ENCODE results near the gene GBF1. TPM values are rescaled to one million over a fixed set of nuclear protein-coding genes. Genes with fewer than 3 reads are reported as not detected.

The GBF1 gene
- polyA plus RNA-seq, 1 donor (not counting 4 experiments of a cell fraction or from before 2014, with no cell fraction given), result 17.4 TPM

DNA sequence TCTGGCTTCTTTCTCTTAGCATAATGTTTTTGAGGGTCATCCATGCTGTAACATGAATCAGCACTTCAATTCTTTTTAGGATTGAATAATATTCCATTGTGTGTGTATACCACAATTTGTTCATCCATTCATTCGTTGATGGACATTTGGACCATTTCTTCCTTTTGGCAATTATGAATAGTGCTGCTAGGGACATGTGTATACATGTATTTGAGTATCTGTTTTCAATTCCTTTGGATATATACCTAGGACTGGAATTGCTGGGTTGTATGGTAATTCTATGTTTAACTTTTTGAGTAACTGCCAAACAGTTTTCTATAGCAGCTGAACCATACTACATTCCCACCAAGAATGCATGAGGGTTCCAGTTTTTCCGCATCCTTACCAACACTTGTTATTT lies 39.2 kb downstream of the GBF1 start:
- FAIRE-seq (no peak), DNase-seq (ENCODE audit: low read depth, low spot score) (no peak)
- H3K9me3 ChIP-seq (ENCODE audit: control insufficient read depth, low read depth, low read length), result no peaks in the 10 kb centered on the region
- peak overlapping the region; percentile 62 for H3K27ac ChIP-seq (ENCODE audit: control insufficient read depth, insufficient read depth, low read length)
- H3K79me2 ChIP-seq (ENCODE audit: control insufficient read depth, insufficient read depth, low read length), result peaks cover 58% of the 10 kb centered on the region
- no peak overlapping the region for H2AFZ ChIP-seq (ENCODE audit: control insufficient read depth, low read length)
- TF ChIP-seq EZH2 (IDR thresholded peaks at IDR 0.05; ENCODE audit: low read length), result no peak
- TF ChIP-seq, protein P1, sequence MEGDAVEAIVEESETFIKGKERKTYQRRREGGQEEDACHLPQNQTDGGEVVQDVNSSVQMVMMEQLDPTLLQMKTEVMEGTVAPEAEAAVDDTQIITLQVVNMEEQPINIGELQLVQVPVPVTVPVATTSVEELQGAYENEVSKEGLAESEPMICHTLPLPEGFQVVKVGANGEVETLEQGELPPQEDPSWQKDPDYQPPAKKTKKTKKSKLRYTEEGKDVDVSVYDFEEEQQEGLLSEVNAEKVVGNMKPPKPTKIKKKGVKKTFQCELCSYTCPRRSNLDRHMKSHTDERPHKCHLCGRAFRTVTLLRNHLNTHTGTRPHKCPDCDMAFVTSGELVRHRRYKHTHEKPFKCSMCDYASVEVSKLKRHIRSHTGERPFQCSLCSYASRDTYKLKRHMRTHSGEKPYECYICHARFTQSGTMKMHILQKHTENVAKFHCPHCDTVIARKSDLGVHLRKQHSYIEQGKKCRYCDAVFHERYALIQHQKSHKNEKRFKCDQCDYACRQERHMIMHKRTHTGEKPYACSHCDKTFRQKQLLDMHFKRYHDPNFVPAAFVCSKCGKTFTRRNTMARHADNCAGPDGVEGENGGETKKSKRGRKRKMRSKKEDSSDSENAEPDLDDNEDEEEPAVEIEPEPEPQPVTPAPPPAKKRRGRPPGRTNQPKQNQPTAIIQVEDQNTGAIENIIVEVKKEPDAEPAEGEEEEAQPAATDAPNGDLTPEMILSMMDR (optimal IDR thresholded peaks at IDR 0.05 in 1 of 3, IDR thresholded peaks at IDR 0.05 in 1 of 3, conservative IDR thresholded peaks at IDR 0.05 in 1 of 3; ENCODE audit: extremely low read depth in 1 of 3, insufficient read depth in 2 of 3, low read length in 3 of 3), result no peak
- H3K27me3 ChIP-seq (ENCODE audit: control insufficient read depth, extremely low read depth, insufficient read depth, low read length), result no peaks in the 10 kb centered on the region
- H3K9me1 ChIP-seq (ENCODE audit: control insufficient read depth, extremely low read depth, insufficient read depth, low read length), result peaks cover 5% of the 10 kb centered on the region
- H4K20me1 ChIP-seq (ENCODE audit: control insufficient read depth, extremely low read depth, insufficient read depth, low read length), result peaks cover 8% of the 10 kb centered on the region
- dilution Hi-C loops (cut with MboI; ENCODE audit: extremely low pct_ligation_motif_present, low sequenced_read_pairs), result no loop called here
- peak overlapping the region; percentile 85 for H3K4me2 ChIP-seq (ENCODE audit: control insufficient read depth, extremely low read depth, insufficient read depth, low read depth, low read length)
- no peaks in the 10 kb centered on the region for H3K36me3 ChIP-seq (ENCODE audit: control insufficient read depth in 2 of 2, extremely low read depth in 1 of 2, insufficient read depth in 2 of 2, low read length in 2 of 2)
- H3K9ac ChIP-seq (ENCODE audit: control insufficient read depth, extremely low read depth, insufficient read depth, low read length), result no peak overlapping the region
- H3K4me1 ChIP-seq (ENCODE audit: control insufficient read depth, extremely low read depth, insufficient read depth, low read length), result peaks cover 46% of the 10 kb centered on the region
- peak overlapping the region in 1 of 3 experiments; percentile 58 for H3K4me3 ChIP-seq (ENCODE audit: control insufficient read depth in 2 of 3, extremely low read depth in 1 of 3, insufficient read depth in 2 of 3, low read depth in 1 of 3, low read length in 3 of 3)

DNA sequence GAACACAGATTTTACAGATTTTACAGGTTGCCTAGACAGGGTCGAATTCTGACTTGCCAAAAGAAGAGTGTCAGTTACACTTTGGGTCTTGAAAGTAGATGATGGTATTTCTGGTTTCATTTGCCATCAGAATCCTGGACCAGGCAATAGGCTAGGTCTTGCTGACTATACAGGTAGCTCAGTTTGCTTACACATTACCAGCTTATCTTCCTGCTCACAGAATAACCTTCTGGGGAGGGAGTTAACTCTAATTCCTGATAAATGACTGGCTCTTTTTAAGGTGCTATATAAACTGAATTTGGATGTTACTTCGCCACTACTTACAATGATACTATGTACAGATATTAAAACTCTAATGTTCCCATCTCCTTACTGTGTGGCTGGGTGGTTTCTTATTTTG lies 39.8 kb downstream of the GBF1 start:
- TF ChIP-seq, protein P1 (optimal IDR thresholded peaks at IDR 0.05 in 1 of 3, IDR thresholded peaks at IDR 0.05 in 1 of 3, conservative IDR thresholded peaks at IDR 0.05 in 1 of 3; ENCODE audit: extremely low read depth in 1 of 3, insufficient read depth in 2 of 3, low read length in 3 of 3), result no peak
- no peak for TF ChIP-seq EZH2 (IDR thresholded peaks at IDR 0.05; ENCODE audit: low read length)
- FAIRE-seq, result no peak
- no peak for DNase-seq (ENCODE audit: low read depth, low spot score)
- H3K9me1 ChIP-seq (ENCODE audit: control insufficient read depth, extremely low read depth, insufficient read depth, low read length), result peaks cover 5% of the 10 kb centered on the region
- H4K20me1 ChIP-seq (ENCODE audit: control insufficient read depth, extremely low read depth, insufficient read depth, low read length), result peaks cover 7% of the 10 kb centered on the region
- peak overlapping the region; percentile 13 for H3K27ac ChIP-seq (ENCODE audit: control insufficient read depth, insufficient read depth, low read length)
- peaks cover 43% of the 10 kb centered on the region for H3K4me1 ChIP-seq (ENCODE audit: control insufficient read depth, extremely low read depth, insufficient read depth, low read length)
- H3K4me2 ChIP-seq (ENCODE audit: control insufficient read depth, extremely low read depth, insufficient read depth, low read depth, low read length), result peak overlapping the region; percentile 85
- H3K79me2 ChIP-seq (ENCODE audit: control insufficient read depth, insufficient read depth, low read length), result peaks cover 57% of the 10 kb centered on the region
- dilution Hi-C loops (cut with MboI; ENCODE audit: extremely low pct_ligation_motif_present, low sequenced_read_pairs), result no loop called here
- no peaks in the 10 kb centered on the region for H3K27me3 ChIP-seq (ENCODE audit: control insufficient read depth, extremely low read depth, insufficient read depth, low read length)
- H3K4me3 ChIP-seq (ENCODE audit: control insufficient read depth in 2 of 3, extremely low read depth in 1 of 3, insufficient read depth in 2 of 3, low read depth in 1 of 3, low read length in 3 of 3), result no peak overlapping the region
- no peaks in the 10 kb centered on the region for H3K9me3 ChIP-seq (ENCODE audit: control insufficient read depth, low read depth, low read length)
- no peak overlapping the region for H2AFZ ChIP-seq (ENCODE audit: control insufficient read depth, low read length)
- no peak overlapping the region for H3K9ac ChIP-seq (ENCODE audit: control insufficient read depth, extremely low read depth, insufficient read depth, low read length)
- no peaks in the 10 kb centered on the region for H3K36me3 ChIP-seq (ENCODE audit: control insufficient read depth in 2 of 2, extremely low read depth in 1 of 2, insufficient read depth in 2 of 2, low read length in 2 of 2)
